ENCODE data around the gene RARG. TPM values are rescaled to one million over a fixed set of nuclear protein-coding genes. Genes with fewer than 3 reads are reported as not detected.

Gene RARG
- total RNA-seq, 6 donors from 2014 or later: 21.2 to 43.0 (median 32.1) TPM

- WGBS, 2 donors: 60 to 92% methylated on average over 1 to 2 of the region's 2 CpGs
- H3K27ac ChIP-seq: no peak overlapping the region
- ATAC-seq (ENCODE audit: low FRiP score in 2 of 2): no peak
- H3K4me1 ChIP-seq: peaks cover 11 to 24% (median 13%) of the 10 kb centered on the region in 4 donors
- TF ChIP-seq POLR2A (IDR thresholded peaks at IDR 0.05): no peak
- TF ChIP-seq POLR2AphosphoS5 (IDR thresholded peaks at IDR 0.05): no peak
- no peak for TF ChIP-seq CTCF (IDR thresholded peaks at IDR 0.05)
- TF ChIP-seq EP300 (IDR thresholded peaks at IDR 0.05): no peak
- DNase-seq: no peak
- H3K36me3 ChIP-seq: no peaks in the 10 kb centered on the region
- no peak overlapping the region for H3K4me3 ChIP-seq
- no peaks in the 10 kb centered on the region for H3K9me3 ChIP-seq
- H3K27me3 ChIP-seq: no peaks in the 10 kb centered on the region
Observed at GRCh38 chr12:53200107-53200457, 31.9 kb downstream of the RARG start.

GRCh38 chr12:53199700-53200099, 32.3 kb downstream of the RARG start:
- Histone ChIP-seq H3K27me3 (no peaks in the 10 kb centered on the region), H3K4me1 (peaks cover 11 to 24% (median 13%) of the 10 kb centered on the region in 4 donors), H3K9me3 (no peaks in the 10 kb centered on the region), H3K4me3 (no peak overlapping the region), H3K27ac (no peak overlapping the region), H3K36me3 (no peaks in the 10 kb centered on the region)
- DNase-seq (no peak), ATAC-seq (ENCODE audit: low FRiP score in 2 of 2) (no peak)
- WGBS, 2 donors: 90 to 96% methylated on average over 3 of the region's 3 CpGs
- TF ChIP-seq EP300 (IDR thresholded peaks at IDR 0.05) (no peak), CTCF (IDR thresholded peaks at IDR 0.05) (no peak), POLR2AphosphoS5 (IDR thresholded peaks at IDR 0.05) (no peak), POLR2A (IDR thresholded peaks at IDR 0.05) (no peak)

GRCh38 chr12:53198486-53199110, 33.4 kb downstream of the RARG start:
- H3K27ac ChIP-seq: no peak overlapping the region
- H3K36me3 ChIP-seq: no peaks in the 10 kb centered on the region
- H3K9me3 ChIP-seq: no peaks in the 10 kb centered on the region
- WGBS, 2 donors: 65 to 83% methylated on average over 5 of the region's 5 CpGs
- ATAC-seq (ENCODE audit: low FRiP score in 2 of 2) (no peak), DNase-seq (no peak)
- no peak overlapping the region for H3K4me3 ChIP-seq
- H3K27me3 ChIP-seq: no peaks in the 10 kb centered on the region
- peaks cover 11 to 24% (median 13%) of the 10 kb centered on the region in 4 donors for H3K4me1 ChIP-seq
- TF ChIP-seq POLR2AphosphoS5 (IDR thresholded peaks at IDR 0.05) (no peak), CTCF (IDR thresholded peaks at IDR 0.05) (no peak), POLR2A (IDR thresholded peaks at IDR 0.05) (no peak), EP300 (IDR thresholded peaks at IDR 0.05) (no peak)

- Histone ChIP-seq H3K4me1 (peaks cover 11 to 24% (median 13%) of the 10 kb centered on the region in 4 donors), H3K36me3 (no peaks in the 10 kb centered on the region), H3K4me3 (peak overlapping the region in 3 of 4 donors; percentile 22 to 38 (median 31)), H3K27ac (peak overlapping the region in 1 of 4 donors; percentile 1), H3K9me3 (no peaks in the 10 kb centered on the region), H3K27me3 (no peaks in the 10 kb centered on the region)
- TF ChIP-seq POLR2AphosphoS5 (IDR thresholded peaks at IDR 0.05) (no peak), POLR2A (IDR thresholded peaks at IDR 0.05) (no peak), EP300 (IDR thresholded peaks at IDR 0.05) (no peak), CTCF (IDR thresholded peaks at IDR 0.05) (no peak)
- ATAC-seq (ENCODE audit: low FRiP score in 2 of 2) (no peak), DNase-seq (no peak)
- WGBS, 2 donors: 74 to 79% methylated on average over 5 to 19 of the region's 19 CpGs
Observed at GRCh38 chr12:53197011-53197640, 34.9 kb downstream of the RARG start.
